ENCODE results near the gene LRCOL1.

LRCOL1 gene

GRCh38 chr12:132617822-132618682 lies 7.7 kb upstream of the LRCOL1 start:
- no peaks in the 10 kb centered on the region for H4K20me1 ChIP-seq (ENCODE audit: insufficient read depth, low read length)
- no peak overlapping the region for H3K9ac ChIP-seq (ENCODE audit: low read length)
- H3F3A ChIP-seq (ENCODE audit: insufficient read depth, low read length), result no peaks in the 10 kb centered on the region
- no peak overlapping the region for H3K4me3 ChIP-seq (ENCODE audit: low read length)
- no peak overlapping the region for H3K27ac ChIP-seq (ENCODE audit: low read length)
- no peak overlapping the region for H3K4me2 ChIP-seq (ENCODE audit: low read depth, low read length)
- H3K4me1 ChIP-seq (ENCODE audit: low read length), result no peaks in the 10 kb centered on the region
- TF ChIP-seq EZH2phosphoT487 (IDR thresholded peaks at IDR 0.05; ENCODE audit: low read length) (no peak), EZH2 (optimal IDR thresholded peaks at IDR 0.05; ENCODE audit: low read depth, low read length) (no peak), CTCF (IDR thresholded peaks at IDR 0.05; ENCODE audit: low read length) (no peak)
- H3K9me3 ChIP-seq (replicated peaks; ENCODE audit: insufficient read depth, low read length), result no peaks in the 10 kb centered on the region
- no peaks in the 10 kb centered on the region for H3K9me2 ChIP-seq (replicated peaks; ENCODE audit: insufficient read depth, low read length)
- H3K27me3 ChIP-seq (replicated peaks; ENCODE audit: insufficient read depth, low read length), result no peaks in the 10 kb centered on the region
- H2AFZ ChIP-seq (ENCODE audit: low read length), result no peak overlapping the region
- no peak for DNase-seq
- no peaks in the 10 kb centered on the region for H3K79me2 ChIP-seq (ENCODE audit: low read length)
- no peaks in the 10 kb centered on the region for H3K36me3 ChIP-seq (replicated peaks; ENCODE audit: insufficient read depth, low read length)

- Histone ChIP-seq H3K36me3 (replicated peaks; ENCODE audit: insufficient read depth, low read length) (no peaks in the 10 kb centered on the region), H3K79me2 (ENCODE audit: low read length) (no peaks in the 10 kb centered on the region), H4K20me1 (ENCODE audit: insufficient read depth, low read length) (no peaks in the 10 kb centered on the region), H3K4me1 (ENCODE audit: low read length) (no peaks in the 10 kb centered on the region), H2AFZ (ENCODE audit: low read length) (no peak overlapping the region), H3K9me2 (replicated peaks; ENCODE audit: insufficient read depth, low read length) (no peaks in the 10 kb centered on the region), H3K9ac (ENCODE audit: low read length) (no peak overlapping the region), H3K4me2 (ENCODE audit: low read depth, low read length) (no peak overlapping the region), H3K9me3 (replicated peaks; ENCODE audit: insufficient read depth, low read length) (no peaks in the 10 kb centered on the region), H3K4me3 (ENCODE audit: low read length) (no peak overlapping the region), H3K27ac (ENCODE audit: low read length) (no peak overlapping the region), H3K27me3 (replicated peaks; ENCODE audit: insufficient read depth, low read length) (no peaks in the 10 kb centered on the region), H3F3A (ENCODE audit: insufficient read depth, low read length) (no peaks in the 10 kb centered on the region)
- DNase-seq, result no peak
- no peak for TF ChIP-seq EZH2phosphoT487 (IDR thresholded peaks at IDR 0.05; ENCODE audit: low read length)
- no peak for TF ChIP-seq EZH2 (optimal IDR thresholded peaks at IDR 0.05; ENCODE audit: low read depth, low read length)
- TF ChIP-seq CTCF (IDR thresholded peaks at IDR 0.05; ENCODE audit: low read length), result no peak
These were observed 6.8 kb upstream of the LRCOL1 start for GRCh38 chr12:132617135-132617701.

- Histone ChIP-seq H3K9me2 (replicated peaks; ENCODE audit: insufficient read depth, low read length) (no peaks in the 10 kb centered on the region), H3K27me3 (replicated peaks; ENCODE audit: insufficient read depth, low read length) (no peaks in the 10 kb centered on the region; the same call in 1 of the 2 replicates), H3K79me2 (ENCODE audit: low read length) (no peaks in the 10 kb centered on the region), H3F3A (ENCODE audit: insufficient read depth, low read length) (no peaks in the 10 kb centered on the region), H3K9me3 (replicated peaks; ENCODE audit: insufficient read depth, low read length) (no peaks in the 10 kb centered on the region), H3K4me2 (ENCODE audit: low read depth, low read length) (no peak overlapping the region), H3K9ac (ENCODE audit: low read length) (no peak overlapping the region), H3K4me3 (ENCODE audit: low read length) (no peak overlapping the region), H3K4me1 (ENCODE audit: low read length) (no peaks in the 10 kb centered on the region), H4K20me1 (ENCODE audit: insufficient read depth, low read length) (no peaks in the 10 kb centered on the region), H2AFZ (ENCODE audit: low read length) (no peak overlapping the region), H3K27ac (ENCODE audit: low read length) (no peak overlapping the region), H3K36me3 (replicated peaks; ENCODE audit: insufficient read depth, low read length) (no peaks in the 10 kb centered on the region)
- DNase-seq, result no peak
- no peak for TF ChIP-seq EZH2phosphoT487 (IDR thresholded peaks at IDR 0.05; ENCODE audit: low read length)
- no peak for TF ChIP-seq CTCF (IDR thresholded peaks at IDR 0.05; ENCODE audit: low read length)
- TF ChIP-seq EZH2 (optimal IDR thresholded peaks at IDR 0.05; ENCODE audit: low read depth, low read length), result no peak
These were observed 5.2 kb upstream of the LRCOL1 start for GRCh38 chr12:132615579-132616038.
